Fibroblast of villous mesenchyme (primary cell): ENCODE data around the gene PLA2G4F. TPM values are rescaled to one million over a fixed set of nuclear protein-coding genes. Genes with fewer than 3 reads are reported as not detected.

Experiments used
- DNase-seq: peaks from one replicate; pipeline ENCODE4 v3.0.0-alpha.2; 2010; ENCODE audit warnings: low read depth
- H3K4me3 ChIP-seq: 2 replicates; pipeline ENCODE4 v1.5.1; 2011; ENCODE audit warnings: low read depth, mild to moderate bottlenecking, low read length
- CTCF ChIP-seq: IDR thresholded peaks from 2 replicates; pipeline ENCODE4 v1.5.1; 2012; ENCODE audit warnings: low read depth, mild to moderate bottlenecking, low read length; ENCODE audit not compliant: insufficient read depth
- total RNA-seq: library from RNA; depleted of rRNA; stranded (reverse); fragments of >200 nt; gene quantifications from 2 replicates; pipeline ENCODE4 v1.2.3, GENCODE V29; 2012

Gene PLA2G4F
- total RNA-seq, 1 donor, result not detected

- no peak for DNase-seq
- TF ChIP-seq CTCF, result no peak
- no peak overlapping the region for H3K4me3 ChIP-seq
Measured at GRCh38 chr15:42111924-42112323, 44.5 kb downstream of the PLA2G4F start.

- no peak for DNase-seq
- no peak overlapping the region for H3K4me3 ChIP-seq
- TF ChIP-seq CTCF, result no peak
Measured at GRCh38 chr15:42110367-42110766, 46.1 kb downstream of the PLA2G4F start.

- no peak overlapping the region for H3K4me3 ChIP-seq
- no peak for TF ChIP-seq CTCF
- DNase-seq, result no peak
Measured at GRCh38 chr15:42108806-42109205, 47.6 kb downstream of the PLA2G4F start.

- H3K4me3 ChIP-seq, result no peak overlapping the region
- no peak for TF ChIP-seq CTCF
- DNase-seq, result no peak
Measured at GRCh38 chr15:42108189-42108588, 48.2 kb downstream of the PLA2G4F start.

GRCh38 chr15:42107473-42107872, 49.0 kb downstream of the PLA2G4F start:
- no peak for TF ChIP-seq CTCF
- no peak overlapping the region for H3K4me3 ChIP-seq
- no peak for DNase-seq

GRCh38 chr15:42106288-42106687, 50.1 kb downstream of the PLA2G4F start:
- no peak for TF ChIP-seq CTCF
- no peak for DNase-seq
- H3K4me3 ChIP-seq, result no peak overlapping the region

- peak; percentile 31 for DNase-seq
- no peak overlapping the region for H3K4me3 ChIP-seq
- TF ChIP-seq CTCF, result no peak
Measured at GRCh38 chr15:42104095-42104891, 52.1 kb downstream of the PLA2G4F start.
